Astrocyte (in vitro differentiated cells and primary cell): ENCODE results near the gene IGFALS.

ENCODE experiments used
- EZH2 ChIP-seq: IDR thresholded peaks from 2 replicates; pipeline ENCODE4 v1.6.1; 2012; ENCODE audit warnings: mild to moderate bottlenecking, low read length, inconsistent platforms; ENCODE audit not compliant: insufficient read depth
- TF ChIP-seq, protein P1 (sequence below): IDR thresholded peaks from 2 replicates; pipeline ENCODE4 v1.5.1; 2011; ENCODE audit warnings: low read depth, mild to moderate bottlenecking, inconsistent platforms, low read length, moderate library complexity; ENCODE audit not compliant: insufficient read depth

DNA sequence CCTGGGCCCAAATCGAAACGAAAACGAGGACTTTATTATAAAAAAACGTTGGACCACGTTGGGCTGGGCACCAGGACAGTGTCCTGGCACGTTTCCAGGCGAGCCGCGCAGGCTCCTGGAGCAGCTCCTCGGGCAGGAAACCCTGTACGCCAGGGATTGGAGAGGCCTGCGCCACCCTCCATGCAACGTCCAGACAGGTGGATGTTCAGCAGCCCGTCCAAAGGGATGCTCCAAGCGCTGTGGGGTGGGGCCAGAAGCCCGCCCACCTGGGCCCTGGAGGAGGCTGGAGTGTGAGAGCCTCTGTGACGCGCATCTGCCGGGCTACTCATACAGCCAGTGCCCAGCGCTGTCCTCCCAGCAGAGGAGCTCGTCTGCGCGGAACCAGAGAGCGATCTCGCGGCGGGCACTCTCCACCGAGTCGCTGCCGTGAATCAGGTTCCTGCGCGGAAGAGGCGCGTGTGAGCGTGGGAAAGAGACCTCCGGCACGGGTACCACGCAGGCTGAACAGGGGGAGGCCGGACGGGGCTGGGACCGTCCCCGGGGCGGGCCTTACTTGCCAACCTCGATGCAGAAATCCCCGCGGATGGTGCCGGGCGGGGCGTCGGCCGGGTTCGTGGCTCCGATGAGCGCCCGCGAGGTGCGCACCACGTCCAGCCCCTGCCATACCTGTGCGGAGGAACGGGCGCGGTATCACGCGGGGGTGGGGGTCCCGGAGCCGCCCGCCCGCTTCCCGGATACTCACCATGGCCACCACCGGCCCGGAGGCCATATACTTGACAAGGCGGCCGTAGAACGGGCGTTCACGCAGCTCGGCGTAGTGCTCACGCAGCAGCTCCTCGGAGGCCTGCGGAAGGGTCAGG, 22.9 kb downstream of the IGFALS start:
- TF ChIP-seq, protein P1, sequence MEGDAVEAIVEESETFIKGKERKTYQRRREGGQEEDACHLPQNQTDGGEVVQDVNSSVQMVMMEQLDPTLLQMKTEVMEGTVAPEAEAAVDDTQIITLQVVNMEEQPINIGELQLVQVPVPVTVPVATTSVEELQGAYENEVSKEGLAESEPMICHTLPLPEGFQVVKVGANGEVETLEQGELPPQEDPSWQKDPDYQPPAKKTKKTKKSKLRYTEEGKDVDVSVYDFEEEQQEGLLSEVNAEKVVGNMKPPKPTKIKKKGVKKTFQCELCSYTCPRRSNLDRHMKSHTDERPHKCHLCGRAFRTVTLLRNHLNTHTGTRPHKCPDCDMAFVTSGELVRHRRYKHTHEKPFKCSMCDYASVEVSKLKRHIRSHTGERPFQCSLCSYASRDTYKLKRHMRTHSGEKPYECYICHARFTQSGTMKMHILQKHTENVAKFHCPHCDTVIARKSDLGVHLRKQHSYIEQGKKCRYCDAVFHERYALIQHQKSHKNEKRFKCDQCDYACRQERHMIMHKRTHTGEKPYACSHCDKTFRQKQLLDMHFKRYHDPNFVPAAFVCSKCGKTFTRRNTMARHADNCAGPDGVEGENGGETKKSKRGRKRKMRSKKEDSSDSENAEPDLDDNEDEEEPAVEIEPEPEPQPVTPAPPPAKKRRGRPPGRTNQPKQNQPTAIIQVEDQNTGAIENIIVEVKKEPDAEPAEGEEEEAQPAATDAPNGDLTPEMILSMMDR: no peak
- TF ChIP-seq EZH2: no peak
